ENCODE results near the gene PLCG1.

DNA sequence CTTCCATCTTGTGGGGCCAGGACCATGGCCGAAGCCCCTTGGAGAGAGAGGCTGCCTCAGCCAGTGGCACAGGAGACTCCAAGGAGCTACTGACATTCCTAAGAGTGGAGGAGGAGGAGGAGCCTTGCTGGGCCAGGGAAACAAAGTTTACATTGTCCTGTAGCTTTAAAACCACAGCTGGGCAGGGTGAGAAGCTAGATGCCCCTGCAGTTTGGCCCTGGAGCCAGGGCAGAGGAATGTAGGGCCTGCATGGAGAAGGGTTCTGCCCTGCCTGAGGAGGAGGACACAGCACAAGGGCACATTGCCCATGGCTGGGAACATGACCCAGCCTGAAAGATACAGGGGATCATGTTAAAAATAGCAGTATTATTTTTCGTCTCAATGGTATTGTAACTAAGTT, 37.4 kb downstream of the PLCG1 start:
- TF ChIP-seq, protein P1, sequence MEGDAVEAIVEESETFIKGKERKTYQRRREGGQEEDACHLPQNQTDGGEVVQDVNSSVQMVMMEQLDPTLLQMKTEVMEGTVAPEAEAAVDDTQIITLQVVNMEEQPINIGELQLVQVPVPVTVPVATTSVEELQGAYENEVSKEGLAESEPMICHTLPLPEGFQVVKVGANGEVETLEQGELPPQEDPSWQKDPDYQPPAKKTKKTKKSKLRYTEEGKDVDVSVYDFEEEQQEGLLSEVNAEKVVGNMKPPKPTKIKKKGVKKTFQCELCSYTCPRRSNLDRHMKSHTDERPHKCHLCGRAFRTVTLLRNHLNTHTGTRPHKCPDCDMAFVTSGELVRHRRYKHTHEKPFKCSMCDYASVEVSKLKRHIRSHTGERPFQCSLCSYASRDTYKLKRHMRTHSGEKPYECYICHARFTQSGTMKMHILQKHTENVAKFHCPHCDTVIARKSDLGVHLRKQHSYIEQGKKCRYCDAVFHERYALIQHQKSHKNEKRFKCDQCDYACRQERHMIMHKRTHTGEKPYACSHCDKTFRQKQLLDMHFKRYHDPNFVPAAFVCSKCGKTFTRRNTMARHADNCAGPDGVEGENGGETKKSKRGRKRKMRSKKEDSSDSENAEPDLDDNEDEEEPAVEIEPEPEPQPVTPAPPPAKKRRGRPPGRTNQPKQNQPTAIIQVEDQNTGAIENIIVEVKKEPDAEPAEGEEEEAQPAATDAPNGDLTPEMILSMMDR (IDR thresholded peaks at IDR 0.05 in 8 of 11, conservative IDR thresholded peaks at IDR 0.05 in 3 of 11) = no peak
- TF ChIP-seq POLR2A (IDR thresholded peaks at IDR 0.05) = no peak
- TF ChIP-seq POLR2AphosphoS5 (IDR thresholded peaks at IDR 0.05) = no peak
